Frontal cortex (tissue), 4 donors: ENCODE results near the gene NPM3. TPM values are rescaled to one million over a fixed set of nuclear protein-coding genes. Genes with fewer than 3 reads are reported as not detected.
"Not testable (repeated sequence)": the region's sequence is repeated elsewhere in the genome, so short reads cannot be mapped to it uniquely, and the experiment has no call there.

ENCODE experiments used
- DNase-seq, 2 donors: peaks; one replicate each; pipeline ENCODE4 v3.0.0; 2012; ENCODE audit warnings: low spot score in 2 of 2
- FAIRE-seq: peaks from 2 replicates; lab custom pipeline; 2012; peaks lifted over from hg19 to GRCh38; lab: Jason Lieb, UNC
- total RNA-seq: library from RNA; depleted of rRNA; stranded (reverse); fragments of >200 nt; gene quantifications from one replicate; pipeline ENCODE4 v1.2.3, GENCODE V29; 2014
- donor health status: control.
- donor health status: control.
- donor health status: control.

NPM3 gene
- total RNA-seq, 1 donor from 2014 or later: 53.4 TPM

GRCh38 chr10:101812606-101813005, 29.4 kb upstream of the NPM3 start:
- no peak for DNase-seq
- no peak for FAIRE-seq

GRCh38 chr10:101807158-101807557, 23.9 kb upstream of the NPM3 start:
- FAIRE-seq (no peak), DNase-seq (no peak)

GRCh38 chr10:101803511-101803910, 20.3 kb upstream of the NPM3 start:
- FAIRE-seq: no peak

GRCh38 chr10:101797403-101798059, 14.3 kb upstream of the NPM3 start:
- no peak for FAIRE-seq
- DNase-seq: no peak

More at GRCh38 chr10:101803511-101803910, 20.3 kb upstream of the NPM3 start:
- no peak for DNase-seq

- DNase-seq: no peak
- no peak for FAIRE-seq
Observed at GRCh38 chr10:101793526-101793925, 10.3 kb upstream of the NPM3 start.

- DNase-seq (no peak), FAIRE-seq (no peak)
Observed at GRCh38 chr10:101789686-101790085, 6.4 kb upstream of the NPM3 start.

GRCh38 chr10:101789231-101789630, 6.0 kb upstream of the NPM3 start:
- DNase-seq, FAIRE-seq: not testable (repeated sequence)

- no peak for FAIRE-seq
Observed at GRCh38 chr10:101785801-101786200, 2.6 kb upstream of the NPM3 start.

GRCh38 chr10:101784558-101784957, 1.3 kb upstream of the NPM3 start:
- FAIRE-seq: no peak
- no peak for DNase-seq

More at GRCh38 chr10:101785801-101786200, 2.6 kb upstream of the NPM3 start:
- DNase-seq: no peak

GRCh38 chr10:101783736-101784118, 481 bp upstream of the NPM3 start:
- DNase-seq: no peak
- no peak for FAIRE-seq

- FAIRE-seq: no peak
- DNase-seq: no peak
Observed at GRCh38 chr10:101781984-101782810, 1.0 kb downstream of the NPM3 start.

- DNase-seq (no peak), FAIRE-seq (no peak)
Observed at GRCh38 chr10:101781655-101781983, 1.6 kb downstream of the NPM3 start.

- DNase-seq: peak; percentile 79 to 86
- no peak for FAIRE-seq
Observed at GRCh38 chr10:101780818-101781654, 2.2 kb downstream of the NPM3 start.

GRCh38 chr10:101780187-101780817, 2.9 kb downstream of the NPM3 start:
- FAIRE-seq (no peak), DNase-seq (no peak)

GRCh38 chr10:101779544-101780186, 3.6 kb downstream of the NPM3 start:
- peak; percentile 79 to 87 for DNase-seq
- FAIRE-seq: no peak

- DNase-seq (no peak), FAIRE-seq (no peak)
Observed at GRCh38 chr10:101778781-101779543, 4.3 kb downstream of the NPM3 start.

GRCh38 chr10:101778151-101778780, 5.0 kb downstream of the NPM3 start:
- DNase-seq: no peak
- no peak for FAIRE-seq

GRCh38 chr10:101777619-101778145, 5.6 kb downstream of the NPM3 start:
- DNase-seq: no peak
- no peak for FAIRE-seq
